Measurements from ENCODE around the gene ATP13A5.

Gene ATP13A5, protein sequence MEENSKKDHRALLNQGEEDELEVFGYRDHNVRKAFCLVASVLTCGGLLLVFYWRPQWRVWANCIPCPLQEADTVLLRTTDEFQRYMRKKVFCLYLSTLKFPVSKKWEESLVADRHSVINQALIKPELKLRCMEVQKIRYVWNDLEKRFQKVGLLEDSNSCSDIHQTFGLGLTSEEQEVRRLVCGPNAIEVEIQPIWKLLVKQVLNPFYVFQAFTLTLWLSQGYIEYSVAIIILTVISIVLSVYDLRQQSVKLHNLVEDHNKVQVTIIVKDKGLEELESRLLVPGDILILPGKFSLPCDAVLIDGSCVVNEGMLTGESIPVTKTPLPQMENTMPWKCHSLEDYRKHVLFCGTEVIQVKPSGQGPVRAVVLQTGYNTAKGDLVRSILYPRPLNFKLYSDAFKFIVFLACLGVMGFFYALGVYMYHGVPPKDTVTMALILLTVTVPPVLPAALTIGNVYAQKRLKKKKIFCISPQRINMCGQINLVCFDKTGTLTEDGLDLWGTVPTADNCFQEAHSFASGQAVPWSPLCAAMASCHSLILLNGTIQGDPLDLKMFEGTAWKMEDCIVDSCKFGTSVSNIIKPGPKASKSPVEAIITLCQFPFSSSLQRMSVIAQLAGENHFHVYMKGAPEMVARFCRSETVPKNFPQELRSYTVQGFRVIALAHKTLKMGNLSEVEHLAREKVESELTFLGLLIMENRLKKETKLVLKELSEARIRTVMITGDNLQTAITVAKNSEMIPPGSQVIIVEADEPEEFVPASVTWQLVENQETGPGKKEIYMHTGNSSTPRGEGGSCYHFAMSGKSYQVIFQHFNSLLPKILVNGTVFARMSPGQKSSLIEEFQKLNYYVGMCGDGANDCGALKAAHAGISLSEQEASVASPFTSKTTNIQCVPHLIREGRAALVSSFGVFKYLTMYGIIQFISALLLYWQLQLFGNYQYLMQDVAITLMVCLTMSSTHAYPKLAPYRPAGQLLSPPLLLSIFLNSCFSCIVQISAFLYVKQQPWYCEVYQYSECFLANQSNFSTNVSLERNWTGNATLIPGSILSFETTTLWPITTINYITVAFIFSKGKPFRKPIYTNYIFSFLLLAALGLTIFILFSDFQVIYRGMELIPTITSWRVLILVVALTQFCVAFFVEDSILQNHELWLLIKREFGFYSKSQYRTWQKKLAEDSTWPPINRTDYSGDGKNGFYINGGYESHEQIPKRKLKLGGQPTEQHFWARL

DNA sequence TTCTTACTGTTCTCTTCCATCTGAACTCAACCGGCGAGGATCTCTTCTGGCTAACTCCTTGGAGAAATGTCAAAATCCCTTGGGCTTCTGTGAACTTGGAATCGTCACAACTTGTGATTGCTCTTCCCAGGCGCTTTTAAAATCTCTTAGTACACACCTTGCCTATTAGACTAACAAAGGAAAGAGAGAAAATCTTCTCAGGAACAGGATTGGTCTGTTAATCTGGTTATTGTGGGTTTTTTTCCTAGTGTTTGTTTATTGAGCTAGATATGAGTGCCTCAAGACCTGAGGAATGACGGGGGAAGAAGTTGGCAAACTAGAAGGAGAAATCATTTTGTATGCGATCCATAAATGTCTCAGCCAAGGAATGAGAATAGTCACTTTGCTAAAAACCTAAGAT lies at the start of gene ATP13A5:
Gene ATP13A5, minus strand, starts transcription at position 48 of the 400 bp plus-strand sequence. Its CDS starts 28 bp downstream, at position 20.
- DNase-seq: no peak

- no peak for DNase-seq
Measured at GRCh38 chr3:193418576-193419373, 40.2 kb upstream of the ATP13A5 start.

- no peak for DNase-seq
Measured at GRCh38 chr3:193416629-193417028, 38.1 kb upstream of the ATP13A5 start.

DNA sequence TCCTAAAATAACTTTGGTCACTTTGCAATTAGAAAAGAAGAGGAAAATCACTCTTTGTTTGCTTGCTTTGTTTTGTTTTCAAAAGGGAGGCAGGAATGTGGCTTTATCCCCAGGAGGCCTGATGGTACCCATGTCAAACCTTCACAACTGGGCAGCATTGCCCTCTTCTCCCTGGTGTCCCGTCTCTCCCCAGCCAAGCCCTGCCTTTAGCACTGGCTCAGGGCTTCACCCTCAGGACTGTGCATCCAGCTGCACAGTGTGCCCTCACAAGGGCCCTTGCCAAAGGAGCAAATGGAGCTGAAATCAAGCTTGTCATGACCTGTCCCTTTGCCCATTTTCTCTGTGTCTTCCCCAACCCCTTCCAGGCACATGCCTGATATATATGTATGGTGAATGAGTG lies 29.1 kb upstream of the ATP13A5 start:
- DNase-seq: no peak

DNA sequence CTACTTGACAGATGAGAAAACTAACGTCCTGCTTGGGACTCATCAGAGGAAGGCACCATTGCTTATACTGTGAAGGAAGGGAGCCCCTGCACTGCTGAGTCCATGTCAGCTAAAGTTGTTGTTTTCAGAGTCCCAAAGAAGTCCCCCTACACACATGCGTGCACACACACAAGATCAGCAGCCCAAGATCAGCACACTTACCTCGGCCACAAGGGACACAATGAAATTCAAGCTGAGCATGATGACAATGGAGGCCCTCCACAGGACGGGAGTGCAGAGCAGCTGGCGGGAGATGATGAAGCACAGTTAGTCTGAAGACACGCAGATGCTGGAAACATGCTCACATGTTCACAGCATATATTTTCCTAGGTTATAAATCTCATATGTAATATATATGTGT lies 28.6 kb upstream of the ATP13A5 start:
- DNase-seq: no peak

GRCh38 chr3:193403307-193403706 lies 24.8 kb upstream of the ATP13A5 start:
- DNase-seq: no peak

- DNase-seq: peak in 1 of 2 donors; percentile 13
Measured at GRCh38 chr3:193400304-193400703, 21.8 kb upstream of the ATP13A5 start.

DNA sequence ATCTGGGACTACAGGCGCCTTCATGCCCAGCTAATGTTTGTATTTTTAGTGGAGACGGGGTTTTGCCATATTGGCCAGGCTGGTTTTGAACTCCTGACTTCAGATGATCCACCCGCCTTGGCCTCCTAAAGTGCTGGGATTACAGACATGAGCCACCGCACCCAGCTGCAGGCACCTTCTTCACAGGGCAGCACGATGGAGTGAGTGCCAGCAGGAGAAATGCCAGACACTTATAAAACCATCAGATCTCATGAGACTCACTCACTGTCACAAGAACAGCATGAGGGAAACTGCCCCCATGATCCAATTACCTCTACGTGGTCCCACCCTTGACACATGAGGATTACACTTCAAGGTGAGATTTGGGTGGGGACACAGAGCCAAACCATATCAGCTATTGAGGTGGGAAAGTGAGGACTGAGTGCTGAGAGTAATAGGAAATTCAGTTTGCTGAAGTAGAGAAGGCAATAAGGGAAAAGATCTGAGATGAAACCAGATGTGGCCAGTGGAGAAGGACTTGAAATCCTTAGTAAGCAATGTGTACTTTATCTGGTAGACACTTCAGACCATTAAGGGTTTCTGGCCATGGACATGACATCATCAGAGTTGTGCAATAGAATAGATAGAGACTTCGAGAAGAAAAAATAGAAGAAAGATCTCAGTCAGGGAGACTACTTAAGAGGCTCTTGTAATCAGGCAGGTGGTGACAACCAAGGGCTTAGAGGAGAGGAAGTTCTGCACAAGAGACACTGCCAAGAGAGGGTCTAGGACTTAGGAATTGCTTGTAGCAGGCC lies 18.1 kb upstream of the ATP13A5 start:
- DNase-seq: no peak

DNA sequence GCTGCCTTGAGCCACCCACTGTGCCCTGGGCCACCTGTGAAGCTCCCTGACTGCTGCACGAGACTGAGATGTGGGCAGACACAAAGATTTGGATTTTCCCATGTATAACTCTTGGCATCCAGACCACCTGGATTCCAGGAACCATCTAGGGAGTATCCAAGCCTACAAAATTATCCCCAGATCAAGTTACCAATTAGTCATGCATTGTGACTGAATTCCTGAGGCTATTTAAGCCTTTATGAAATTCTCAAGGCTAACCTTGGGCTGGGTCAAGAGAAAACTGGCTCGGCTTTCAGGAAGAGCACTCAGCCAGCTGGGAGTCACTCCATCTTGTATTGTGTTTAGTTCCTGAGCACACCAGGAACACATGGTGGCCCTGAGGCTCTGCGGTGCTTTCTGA lies 13.3 kb upstream of the ATP13A5 start:
- no peak for DNase-seq

GRCh38 chr3:193389335-193389734 lies 10.8 kb upstream of the ATP13A5 start:
- DNase-seq: no peak

DNA sequence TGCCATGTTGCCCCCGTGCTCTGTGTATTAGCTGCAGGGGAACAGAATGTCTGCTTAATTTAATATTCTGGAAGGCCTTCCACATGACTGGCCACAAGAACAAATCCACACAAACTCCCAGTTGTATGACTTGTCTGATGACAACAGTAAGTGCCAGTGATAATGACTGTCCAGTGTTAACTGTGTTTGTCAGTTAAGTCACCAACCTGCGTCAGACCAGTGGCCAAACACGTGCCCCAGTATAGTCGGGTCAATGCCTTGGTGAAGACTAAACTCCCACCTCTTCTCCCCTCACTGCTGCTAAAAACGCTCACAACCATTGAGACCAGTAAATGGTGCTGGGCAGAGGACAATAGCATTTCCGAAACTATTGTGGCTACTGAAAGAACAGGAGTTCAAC lies 9.8 kb upstream of the ATP13A5 start:
- no peak for DNase-seq

GRCh38 chr3:193387596-193387995 lies 9.0 kb upstream of the ATP13A5 start:
- DNase-seq: no peak

DNA sequence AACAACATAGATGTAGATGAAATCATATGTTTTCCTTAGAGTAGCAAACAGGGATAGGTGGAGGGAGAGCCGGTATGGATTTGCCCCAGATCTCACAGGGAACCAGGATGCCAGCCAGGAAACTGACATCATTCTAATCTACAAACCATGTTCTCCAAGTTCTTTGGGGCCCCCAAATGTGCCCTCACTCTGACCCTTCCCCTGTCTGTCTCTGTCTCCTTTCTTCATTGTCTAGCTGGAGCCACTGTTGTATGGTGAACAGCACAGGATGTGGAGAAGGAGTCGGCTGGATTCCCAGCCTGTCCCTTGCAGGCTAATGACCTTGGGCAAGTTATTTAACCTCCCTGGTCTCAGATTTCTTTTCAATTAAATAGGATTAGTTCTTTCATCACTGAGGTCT lies 962 bp downstream of the ATP13A5 start:
- no peak for DNase-seq

DNA sequence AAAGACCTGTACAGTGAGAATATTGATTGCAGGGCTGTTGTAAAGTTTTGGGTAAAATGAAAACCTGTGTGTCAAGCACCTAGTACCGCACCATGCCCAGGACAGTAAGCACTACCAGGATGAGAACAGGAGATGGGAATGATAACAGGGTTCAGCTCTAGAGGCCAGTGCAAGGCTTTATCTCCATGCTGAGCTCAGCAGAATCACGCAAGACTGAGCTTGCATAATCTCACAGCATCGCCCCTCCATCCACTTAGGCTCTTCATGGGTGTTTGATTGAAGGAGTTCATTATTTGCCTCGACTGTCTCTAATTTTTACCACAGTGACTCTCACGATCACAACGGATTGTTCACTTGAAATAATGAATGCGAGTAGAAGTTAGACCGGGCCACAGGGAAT lies 2.9 kb downstream of the ATP13A5 start:
- DNase-seq: no peak

GRCh38 chr3:193372783-193373182 lies 5.8 kb downstream of the ATP13A5 start:
- no peak for DNase-seq

DNA sequence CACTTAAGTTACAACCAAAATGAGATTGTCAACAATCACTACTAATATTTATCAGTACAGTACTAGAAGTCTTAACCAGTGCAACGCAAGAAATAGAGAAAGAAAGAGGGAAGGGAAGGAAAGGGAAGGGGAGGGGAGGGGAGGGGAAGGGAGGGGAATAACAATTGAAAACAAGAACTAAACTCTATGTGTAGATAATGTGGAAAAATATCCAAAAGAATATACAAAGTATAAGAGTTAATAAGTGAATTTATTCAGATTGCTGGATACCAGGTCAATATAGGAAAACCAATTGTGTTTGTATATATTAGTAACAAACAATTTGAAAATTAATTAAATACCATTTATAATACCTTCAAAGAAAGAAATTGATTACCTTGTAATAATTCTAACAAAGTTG lies 10.7 kb downstream of the ATP13A5 start:
- no peak for DNase-seq

DNA sequence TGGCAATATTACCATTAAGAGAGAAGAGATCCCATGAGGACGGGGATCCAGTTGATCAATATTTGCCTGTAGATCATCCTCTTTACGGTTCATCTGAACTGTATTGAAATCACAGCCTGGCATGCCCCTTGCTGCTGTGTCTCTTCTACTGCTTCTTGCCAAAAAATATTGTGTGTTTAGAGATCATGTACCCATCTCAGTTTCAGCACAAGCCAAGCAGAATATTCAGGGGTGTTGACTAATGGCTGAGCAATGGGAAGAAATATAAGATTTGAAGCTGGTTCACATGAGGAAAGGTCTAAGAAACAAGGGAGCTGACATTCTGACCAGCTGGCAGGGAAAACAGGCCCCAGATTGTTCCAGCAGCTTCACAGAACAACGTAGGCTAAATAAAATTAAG lies 21.3 kb downstream of the ATP13A5 start:
- no peak for DNase-seq

DNA sequence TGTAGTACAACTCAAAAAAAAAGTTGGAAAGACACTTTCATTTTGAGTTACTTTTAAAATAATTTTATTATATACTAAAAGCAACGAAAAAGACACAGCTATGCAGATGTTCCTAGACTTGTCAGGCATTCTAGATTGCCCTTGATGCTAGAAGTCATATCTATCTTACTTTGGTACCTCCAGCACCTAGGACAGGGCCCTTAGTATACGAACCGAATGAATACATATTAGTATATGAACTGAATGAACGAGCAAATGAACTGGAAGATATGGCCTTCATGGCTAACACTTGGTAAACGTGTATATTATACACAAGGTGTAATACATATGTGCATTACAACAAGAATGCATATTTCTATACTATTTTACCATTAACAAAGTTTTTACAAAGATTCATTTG lies 24.1 kb downstream of the ATP13A5 start:
- no peak for DNase-seq

DNA sequence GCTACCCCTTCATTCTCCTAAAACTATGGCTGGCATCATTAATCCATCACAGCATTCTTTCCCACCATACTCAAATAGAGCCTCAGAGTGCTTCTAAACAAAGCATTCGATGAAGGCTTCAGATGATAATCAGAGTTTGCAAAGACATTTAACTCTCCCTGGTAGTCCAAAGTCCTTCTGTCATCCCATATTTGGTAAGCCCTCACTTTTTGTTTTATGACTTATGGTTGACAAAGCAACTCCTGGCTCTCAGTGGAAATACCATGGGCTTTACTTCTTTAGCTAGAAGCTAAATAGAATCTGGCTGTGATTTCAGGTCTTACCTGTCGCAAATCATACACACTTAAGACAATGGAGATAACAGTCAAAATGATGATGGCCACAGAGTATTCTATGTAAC lies 27.8 kb downstream of the ATP13A5 start:
- no peak for DNase-seq

- no peak for DNase-seq
Measured at GRCh38 chr3:193348686-193349085, 29.9 kb downstream of the ATP13A5 start.
